WERI-Rb-1 (cell line): ENCODE data around the gene HBS1L.
A peak's percentile ranks its signal among the peaks of the same experiment; 100 is the strongest.

Experiments used
- DNase-seq: peaks from one replicate; pipeline ENCODE4 v3.0.0-alpha.2; 2020
- H3K27ac ChIP-seq: fragments of 250-450 bp; sonication (Bioruptor Pico); 2 replicates; pipeline ENCODE4 v1.5.1; 2020; ENCODE audit warnings: mild to moderate bottlenecking, moderate library complexity
- H3K27me3 ChIP-seq: fragments of 250-450 bp; sonication (Bioruptor Pico); 2 replicates; pipeline ENCODE4 v1.5.1; 2021; ENCODE audit warnings: mild to moderate bottlenecking, low read depth, moderate library complexity; ENCODE audit not compliant: insufficient read depth, severe bottlenecking
- H3K36me3 ChIP-seq: fragments of 250-450 bp; sonication (Bioruptor Pico); 2 replicates; pipeline ENCODE4 v1.5.1; 2020; ENCODE audit warnings: mild to moderate bottlenecking, moderate library complexity
- H3K4me3 ChIP-seq: 2 replicates; pipeline ENCODE4 v1.5.1; 2011; ENCODE audit warnings: low read depth, mild to moderate bottlenecking, control low read depth, low read length
- H3K9me3 ChIP-seq: fragments of 250-450 bp; sonication (Bioruptor Pico); 2 replicates; pipeline ENCODE4 v1.5.1; 2021; ENCODE audit warnings: mild to moderate bottlenecking, moderate library complexity; ENCODE audit not compliant: severe bottlenecking
- CTCF ChIP-seq: IDR thresholded peaks from 2 replicates; pipeline ENCODE4 v1.5.1; 2011; ENCODE audit warnings: low read depth, mild to moderate bottlenecking, control low read depth, inconsistent platforms, low read length

HBS1L gene

GRCh38 chr6:135095716-135096115 lies 41.1 kb upstream of the HBS1L start:
- Histone ChIP-seq H3K27me3 (no peaks in the 10 kb centered on the region), H3K27ac (no peak overlapping the region), H3K36me3 (no peaks in the 10 kb centered on the region), H3K4me3 (no peak overlapping the region), H3K9me3 (no peaks in the 10 kb centered on the region)
- TF ChIP-seq CTCF, result no peak
- DNase-seq, result no peak

DNA sequence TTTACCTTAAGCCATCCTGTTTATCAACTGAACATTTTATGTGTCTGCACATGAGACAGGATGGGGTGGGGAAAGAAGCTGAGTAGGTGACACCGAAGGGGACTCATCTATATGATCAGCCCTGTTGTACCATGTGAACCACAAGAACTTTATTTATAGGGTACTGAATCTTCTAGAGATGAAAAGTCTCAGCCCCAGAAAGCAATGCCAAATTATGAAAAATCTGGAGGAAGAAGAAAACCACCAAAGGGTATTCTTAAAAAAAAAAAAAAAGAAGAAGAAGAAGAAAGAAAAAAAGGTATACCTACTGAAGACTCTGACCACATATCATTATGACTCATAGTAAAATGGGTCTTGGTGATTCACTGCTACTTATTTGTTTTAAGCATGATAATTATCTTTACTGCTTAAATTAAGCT lies 39.8 kb upstream of the HBS1L start:
- no peak for TF ChIP-seq CTCF
- Histone ChIP-seq H3K27ac (no peak overlapping the region), H3K4me3 (no peak overlapping the region), H3K9me3 (no peaks in the 10 kb centered on the region), H3K27me3 (no peaks in the 10 kb centered on the region), H3K36me3 (no peaks in the 10 kb centered on the region)
- no peak for DNase-seq

DNA sequence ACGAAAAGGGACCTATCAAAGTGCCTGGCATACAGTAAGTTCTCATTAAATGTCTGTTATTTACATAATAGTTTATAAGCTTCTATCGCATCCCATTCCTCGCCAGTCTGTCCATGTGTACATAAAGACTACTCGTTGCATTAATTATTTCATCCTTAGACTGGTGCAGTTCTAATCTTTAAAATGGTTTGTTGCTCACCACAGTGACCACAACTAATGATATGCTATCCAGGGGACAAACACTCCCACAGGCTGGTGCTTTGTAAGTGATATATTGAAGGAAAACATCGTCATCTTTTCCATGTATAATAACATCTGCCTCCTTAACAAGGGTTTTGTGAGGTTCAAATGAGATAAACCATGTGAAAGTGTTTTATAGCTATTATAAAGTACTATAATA lies 39.0 kb upstream of the HBS1L start:
- Histone ChIP-seq H3K27ac (no peak overlapping the region), H3K9me3 (no peaks in the 10 kb centered on the region), H3K36me3 (no peaks in the 10 kb centered on the region), H3K4me3 (no peak overlapping the region), H3K27me3 (no peaks in the 10 kb centered on the region)
- no peak for DNase-seq
- no peak for TF ChIP-seq CTCF

DNA sequence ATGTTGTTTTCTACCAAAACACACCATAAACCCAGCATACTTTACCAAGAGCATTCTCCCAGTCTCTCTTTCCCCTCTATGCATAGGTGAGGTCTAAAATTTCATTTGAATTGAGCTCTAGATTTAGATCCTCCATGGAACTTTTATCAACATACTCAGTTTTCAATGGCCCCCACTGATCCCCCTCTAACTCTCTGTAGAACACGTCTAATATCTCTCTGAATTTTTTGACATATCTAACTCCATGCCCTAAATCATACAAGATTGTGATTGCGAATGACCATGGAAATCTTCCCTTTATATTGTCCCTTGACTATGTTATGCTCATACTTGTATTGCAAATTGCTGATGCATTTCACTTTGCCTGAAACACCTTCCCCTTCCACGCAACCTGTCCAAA lies 38.1 kb upstream of the HBS1L start:
- no peak for DNase-seq
- H3K36me3 ChIP-seq, result no peaks in the 10 kb centered on the region
- no peak overlapping the region for H3K4me3 ChIP-seq
- TF ChIP-seq CTCF, result no peak
- no peaks in the 10 kb centered on the region for H3K27me3 ChIP-seq
- H3K27ac ChIP-seq, result no peak overlapping the region
- H3K9me3 ChIP-seq, result no peaks in the 10 kb centered on the region

GRCh38 chr6:135090819-135091218 lies 36.2 kb upstream of the HBS1L start:
- no peaks in the 10 kb centered on the region for H3K36me3 ChIP-seq
- no peak overlapping the region for H3K4me3 ChIP-seq
- no peak for TF ChIP-seq CTCF
- DNase-seq, result peak; percentile 18
- no peaks in the 10 kb centered on the region for H3K27me3 ChIP-seq
- H3K27ac ChIP-seq, result no peak overlapping the region
- no peaks in the 10 kb centered on the region for H3K9me3 ChIP-seq

DNA sequence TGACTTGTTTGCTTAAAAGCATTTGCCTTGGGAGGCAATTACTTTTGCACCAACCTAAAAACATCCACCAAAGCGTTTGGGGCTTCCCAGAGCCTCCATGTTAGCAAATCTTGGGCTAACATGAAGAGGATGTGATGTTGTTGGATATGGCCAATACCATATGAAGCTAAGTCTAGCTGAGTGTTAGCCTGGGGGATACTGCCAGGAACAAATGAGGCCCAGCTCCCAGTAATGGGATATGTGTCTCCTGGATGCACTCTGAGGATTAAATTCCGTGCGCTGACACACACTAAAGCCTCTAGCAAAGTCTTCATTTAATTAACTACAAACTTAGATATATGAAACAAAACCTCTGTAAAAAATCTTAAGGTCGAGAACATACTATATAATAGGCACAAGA lies 35.3 kb upstream of the HBS1L start:
- Histone ChIP-seq H3K9me3 (no peaks in the 10 kb centered on the region), H3K36me3 (no peaks in the 10 kb centered on the region), H3K4me3 (no peak overlapping the region), H3K27ac (no peak overlapping the region), H3K27me3 (no peaks in the 10 kb centered on the region)
- DNase-seq, result peak; percentile 52
- no peak for TF ChIP-seq CTCF
